ENCODE results near the gene MAGI2.
A peak's percentile ranks its signal among the peaks of the same experiment; 100 is the strongest.

Gene MAGI2

GRCh38 chr7:79403451-79403850 lies 50.0 kb downstream of the MAGI2 start:
- no peak for TF ChIP-seq OSR1 (CRISPR knock-in tag; IDR thresholded peaks at IDR 0.05)
- no peak for TF ChIP-seq ISL1 (CRISPR knock-in tag; IDR thresholded peaks at IDR 0.05)
- no peak for TF ChIP-seq GLIS3 (CRISPR knock-in tag; IDR thresholded peaks at IDR 0.05)
- TF ChIP-seq BACH2 (CRISPR knock-in tag; IDR thresholded peaks at IDR 0.05; ENCODE audit: borderline replicate concordance), result no peak
- TF ChIP-seq ZC3H10 (CRISPR knock-in tag; IDR thresholded peaks at IDR 0.05), result no peak
- TF ChIP-seq CSRNP3 (CRISPR knock-in tag; IDR thresholded peaks at IDR 0.05), result no peak
- no peak for TF ChIP-seq TCF4 (CRISPR knock-in tag; IDR thresholded peaks at IDR 0.05; ENCODE audit: borderline replicate concordance)
- TF ChIP-seq ZNF8 (CRISPR knock-in tag; IDR thresholded peaks at IDR 0.05), result no peak
- no peak for TF ChIP-seq ARNTL (CRISPR knock-in tag; IDR thresholded peaks at IDR 0.05; ENCODE audit: borderline replicate concordance, low read depth)
- TF ChIP-seq SNAI2 (CRISPR knock-in tag; IDR thresholded peaks at IDR 0.05), result no peak
- TF ChIP-seq CREB5 (CRISPR knock-in tag; IDR thresholded peaks at IDR 0.05; ENCODE audit: low read depth), result no peak
- TF ChIP-seq CSDC2 (CRISPR knock-in tag; IDR thresholded peaks at IDR 0.05), result no peak
- no peak for TF ChIP-seq PPARA (CRISPR knock-in tag; IDR thresholded peaks at IDR 0.05; ENCODE audit: borderline replicate concordance)
- TF ChIP-seq POU6F1 (CRISPR knock-in tag; IDR thresholded peaks at IDR 0.05; ENCODE audit: borderline replicate concordance, low read depth), result no peak
- no peak for TF ChIP-seq ZFP30 (CRISPR knock-in tag; IDR thresholded peaks at IDR 0.05)
- TF ChIP-seq RARB (CRISPR knock-in tag; IDR thresholded peaks at IDR 0.05), result no peak

GRCh38 chr7:79401254-79401653 lies 52.2 kb downstream of the MAGI2 start:
- ATAC-seq, result peak; percentile 56; the same call in 2 of the 3 replicates
- TF ChIP-seq ZFP30 (CRISPR knock-in tag; IDR thresholded peaks at IDR 0.05), result no peak
- peak; percentile 55; the same call in 1 of the 2 replicates for TF ChIP-seq TOX (CRISPR knock-in tag; IDR thresholded peaks at IDR 0.05; ENCODE audit: borderline replicate concordance)

More at GRCh38 chr7:79403451-79403850, 50.0 kb downstream of the MAGI2 start:
- ATAC-seq, result no peak

- no peak for ATAC-seq
- TF ChIP-seq ZC3H10 (CRISPR knock-in tag; IDR thresholded peaks at IDR 0.05), result no peak
- no peak for TF ChIP-seq RARB (CRISPR knock-in tag; IDR thresholded peaks at IDR 0.05)
- TF ChIP-seq CSDC2 (CRISPR knock-in tag; IDR thresholded peaks at IDR 0.05), result no peak
- TF ChIP-seq TSHZ2 (CRISPR knock-in tag; IDR thresholded peaks at IDR 0.05), result no peak
- no peak for TF ChIP-seq CSRNP3 (CRISPR knock-in tag; IDR thresholded peaks at IDR 0.05)
- TF ChIP-seq PATZ1 (CRISPR knock-in tag; IDR thresholded peaks at IDR 0.05; ENCODE audit: borderline replicate concordance), result no peak
- TF ChIP-seq PPARA (CRISPR knock-in tag; IDR thresholded peaks at IDR 0.05; ENCODE audit: borderline replicate concordance), result no peak
- TF ChIP-seq GLIS3 (CRISPR knock-in tag; IDR thresholded peaks at IDR 0.05), result no peak
- no peak for TF ChIP-seq ESRRG (CRISPR knock-in tag; IDR thresholded peaks at IDR 0.05)
- no peak for TF ChIP-seq ZFP30 (CRISPR knock-in tag; IDR thresholded peaks at IDR 0.05)
Measured at GRCh38 chr7:79400222-79400621, 53.2 kb downstream of the MAGI2 start.

Data from SK-N-SH treated with all-trans-retinoic acid at 6 μM for 48 hours (cell line).